ENCODE data around the gene GPR158.

GPR158 gene

DNA sequence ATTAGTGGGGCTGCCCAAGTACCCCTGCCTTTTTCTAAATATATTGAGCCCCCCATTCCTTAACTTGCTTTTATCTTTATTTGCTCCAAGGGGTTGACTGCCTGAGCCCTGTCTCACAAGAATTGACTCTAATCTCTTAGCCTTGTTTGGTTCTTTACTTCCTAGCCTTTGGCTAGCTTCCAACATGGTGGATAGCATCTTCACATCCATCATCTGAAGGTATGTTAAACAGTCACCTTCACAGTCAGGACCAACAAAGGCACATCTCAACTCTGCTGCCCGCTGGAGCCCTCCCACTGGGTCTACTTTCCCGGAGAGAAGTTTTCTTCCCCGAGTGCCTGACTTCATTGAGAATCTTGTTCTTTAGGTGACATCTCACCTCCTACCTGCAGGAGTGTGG is 329.5 kb downstream of the GPR158 start:
- DNase-seq (ENCODE audit: low read depth), result no peak

DNA sequence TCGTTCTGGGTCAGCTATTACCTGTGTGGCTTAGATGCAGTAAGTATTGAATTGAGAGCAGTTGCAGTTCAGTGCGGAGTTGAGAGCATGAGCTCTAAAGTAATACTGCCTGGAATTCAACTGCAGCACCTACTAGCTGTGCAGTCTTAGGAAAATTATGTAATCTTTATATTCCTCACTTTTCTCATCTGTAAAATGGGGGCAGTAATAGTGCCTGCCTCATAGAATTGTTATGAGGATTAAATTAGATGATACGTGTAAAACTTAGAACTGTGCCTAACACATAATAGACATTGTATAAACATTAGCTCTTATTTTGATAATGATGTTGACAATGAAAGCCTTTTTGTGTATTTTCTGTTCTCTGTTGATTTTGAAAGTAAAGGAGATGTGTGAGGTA is 330.0 kb downstream of the GPR158 start:
- no peak for DNase-seq (ENCODE audit: low read depth)

DNA sequence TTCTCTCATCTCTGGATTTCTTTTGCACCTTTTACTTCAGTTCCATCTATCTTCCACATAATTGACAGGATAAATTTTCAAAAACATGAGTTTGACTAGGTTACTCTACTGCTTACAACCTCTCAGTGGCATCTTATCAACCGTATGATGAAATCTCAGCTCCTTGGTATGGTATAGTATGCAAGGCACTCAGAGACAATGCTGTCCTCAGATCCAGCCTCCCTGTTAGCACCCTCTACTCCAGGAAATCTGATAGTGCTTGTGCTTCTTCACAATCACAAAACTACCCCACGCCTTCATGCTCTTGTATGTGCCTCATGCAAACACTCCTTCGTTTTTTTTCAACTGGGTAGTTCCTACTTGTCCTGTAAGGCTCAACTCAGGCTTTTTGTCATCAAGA is 330.7 kb downstream of the GPR158 start:
- DNase-seq (ENCODE audit: low read depth), result no peak

DNA sequence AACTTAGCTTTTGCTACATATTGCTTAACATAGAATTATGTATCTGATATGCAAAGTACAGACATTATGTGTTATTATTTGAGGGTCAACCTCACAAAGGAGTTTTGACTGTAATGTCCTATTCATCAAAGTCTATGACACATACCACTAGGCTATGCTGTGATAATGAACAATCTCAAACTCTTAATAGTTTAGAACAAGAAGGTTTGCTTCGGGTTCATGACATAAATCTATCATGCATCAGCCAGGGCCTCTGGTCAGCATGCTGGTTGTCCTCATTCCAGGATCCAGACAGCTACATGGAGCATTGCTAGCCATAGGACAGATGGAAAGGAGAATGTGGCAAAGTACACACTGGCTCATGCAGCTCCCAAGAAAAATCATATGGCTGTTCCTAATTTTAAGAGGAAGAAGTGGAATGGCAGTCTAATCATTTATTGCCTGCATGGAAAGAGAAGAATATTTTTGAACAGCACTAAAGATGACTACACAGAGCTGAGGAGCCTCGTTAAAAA is 332.1 kb downstream of the GPR158 start:
- no peak for DNase-seq (ENCODE audit: low read depth)

DNA sequence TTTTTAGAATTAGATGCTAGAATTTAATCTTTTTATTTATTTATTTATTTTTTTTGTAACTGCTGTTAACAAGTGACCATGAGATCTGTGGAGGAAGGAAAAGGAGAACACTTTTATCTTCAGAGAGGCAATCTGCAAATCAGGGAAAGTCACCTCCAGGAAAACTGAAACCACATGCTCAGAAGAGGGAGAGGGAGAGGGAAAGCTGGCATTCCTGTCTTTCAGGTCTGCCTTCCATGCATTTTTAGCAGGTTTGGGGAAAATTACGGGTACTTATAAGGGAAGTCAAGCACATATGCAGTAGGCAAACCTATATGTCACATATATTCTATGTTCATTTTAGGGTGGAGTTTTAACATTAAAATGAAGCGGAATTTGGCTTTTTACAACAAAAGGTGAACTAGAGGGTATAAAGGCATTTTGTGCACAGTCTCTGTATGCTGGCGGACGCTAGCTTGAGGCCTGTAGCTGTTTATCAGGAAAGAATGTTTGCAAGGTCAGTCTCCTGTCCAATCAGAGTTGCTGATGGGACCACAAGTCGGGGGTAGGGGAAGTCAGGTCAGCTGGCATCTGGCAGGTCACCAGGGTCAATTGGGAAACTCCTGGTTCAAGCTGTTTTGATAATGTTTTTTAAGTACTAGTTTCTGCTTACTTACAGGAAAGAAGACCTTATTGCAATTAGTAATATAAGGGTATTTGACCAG is 333.5 kb downstream of the GPR158 start:
- DNase-seq (ENCODE audit: low read depth), result no peak

DNA sequence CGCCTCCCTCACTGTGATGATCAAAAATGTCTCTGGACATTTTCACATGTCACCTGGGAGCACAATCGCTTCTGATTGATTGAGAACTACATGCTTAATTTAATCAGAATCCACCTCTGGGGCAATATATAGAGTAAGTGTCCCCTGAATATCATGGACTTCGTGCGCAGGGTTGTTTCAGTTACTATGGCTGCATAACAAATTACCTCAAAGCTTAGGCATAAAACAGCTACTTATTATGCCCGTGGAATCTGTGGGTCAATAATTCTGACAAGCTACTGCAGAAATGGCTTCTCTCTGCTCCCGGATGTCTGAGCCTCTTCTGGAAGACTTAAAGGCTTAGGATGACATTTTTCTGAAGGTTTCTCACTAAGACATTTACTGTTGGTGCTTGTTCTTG is 334.4 kb downstream of the GPR158 start:
- DNase-seq (ENCODE audit: low read depth), result no peak

DNA sequence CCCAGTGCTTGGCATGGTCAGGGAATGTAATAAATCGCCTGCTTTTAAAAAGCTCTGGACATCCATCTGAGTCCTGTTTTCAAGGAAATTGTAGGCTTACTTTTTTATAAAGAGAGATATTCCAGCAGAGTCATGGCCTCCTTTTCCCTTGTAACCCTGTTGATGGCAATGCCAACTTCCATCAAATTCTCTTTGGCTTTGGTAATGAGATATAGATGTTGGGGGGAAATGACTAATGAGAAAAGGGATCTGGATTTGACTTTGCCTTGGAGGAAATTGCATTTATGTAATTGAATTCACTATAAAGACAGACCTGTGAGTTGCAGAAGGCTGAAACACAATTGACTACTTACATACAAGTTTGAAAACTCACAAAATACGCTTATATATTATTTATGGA is 347.5 kb downstream of the GPR158 start:
- DNase-seq (ENCODE audit: low read depth), result no peak

DNA sequence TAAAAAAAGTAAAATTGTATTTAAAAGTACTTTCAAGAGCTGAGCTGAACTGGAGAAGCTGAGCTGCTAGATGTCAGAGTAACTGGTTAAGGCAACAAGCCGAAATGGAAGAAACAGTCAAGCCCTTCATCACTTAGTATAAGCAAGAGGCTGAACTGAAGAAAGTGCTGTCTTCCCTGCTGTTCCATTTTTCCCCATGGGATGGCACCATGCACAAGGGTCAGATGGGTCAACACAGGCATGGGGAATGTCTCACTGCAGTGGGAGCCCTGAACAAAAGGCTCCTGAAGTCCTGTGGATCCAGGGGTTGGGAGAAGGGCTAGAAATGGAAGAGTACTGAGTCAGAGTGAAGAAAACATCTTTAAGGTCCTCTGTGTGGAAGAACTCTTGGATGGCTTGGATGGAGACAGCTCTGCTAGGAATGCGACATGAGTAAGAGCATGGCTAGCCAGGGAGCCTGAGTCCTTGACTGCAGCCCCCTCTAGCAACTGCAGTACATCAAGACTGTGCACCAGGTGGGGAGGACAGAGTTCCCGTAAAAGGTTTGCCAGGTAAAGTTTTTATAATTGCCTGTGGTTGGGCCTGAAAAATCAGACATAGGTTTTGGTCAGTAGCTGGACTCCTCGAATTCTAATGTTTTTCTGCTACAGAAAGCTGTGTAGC is 348.3 kb downstream of the GPR158 start:
- DNase-seq (ENCODE audit: low read depth), result no peak

DNA sequence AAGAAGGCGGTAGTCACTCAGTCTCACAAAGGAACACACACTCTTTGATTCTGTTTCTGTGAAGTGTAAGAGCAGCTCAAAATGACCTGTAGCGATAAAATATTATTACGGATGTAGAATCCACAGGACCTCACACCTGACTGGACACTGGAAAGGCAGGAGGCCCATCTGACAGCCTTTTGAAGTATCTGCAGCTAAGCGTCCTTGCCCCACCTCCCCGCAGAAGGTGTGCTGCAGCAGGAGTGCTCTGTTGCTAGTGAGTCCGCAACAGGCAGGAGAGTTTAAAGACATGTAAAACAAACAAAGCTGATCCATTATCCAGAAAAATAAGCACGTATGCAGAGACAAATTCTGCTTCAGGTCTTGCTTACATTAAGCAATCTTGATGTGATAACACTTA is 355.5 kb downstream of the GPR158 start:
- DNase-seq (ENCODE audit: low read depth), result no peak

DNA sequence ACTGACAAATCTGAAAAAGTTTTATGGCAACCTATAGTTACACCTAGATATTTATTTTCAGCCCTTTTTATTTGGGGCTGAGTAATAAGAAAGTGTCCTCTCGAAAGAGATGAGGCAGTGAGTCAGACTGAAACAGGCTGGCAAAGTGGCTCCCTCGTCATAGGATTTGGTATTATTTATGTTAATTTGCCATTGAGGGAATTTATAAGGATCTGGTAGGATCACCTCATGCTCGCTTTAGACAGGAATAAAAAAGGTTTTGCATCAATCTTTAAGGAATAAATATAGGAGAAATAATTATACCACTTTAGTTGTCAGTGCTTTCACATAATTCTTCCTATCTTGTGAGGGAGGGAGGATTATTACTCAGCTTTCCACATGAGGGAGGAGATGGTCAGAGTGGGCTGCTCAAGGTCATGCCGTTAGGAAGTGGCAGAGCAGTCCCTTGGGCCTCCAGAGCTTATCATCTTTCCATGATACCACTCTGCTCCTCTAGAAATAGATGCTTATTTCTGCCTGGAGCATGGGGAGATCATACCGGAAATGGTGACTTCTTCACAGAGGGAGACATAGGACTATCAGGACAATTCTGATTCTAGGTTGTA is 356.8 kb downstream of the GPR158 start:
- no peak for DNase-seq (ENCODE audit: low read depth)

DNA sequence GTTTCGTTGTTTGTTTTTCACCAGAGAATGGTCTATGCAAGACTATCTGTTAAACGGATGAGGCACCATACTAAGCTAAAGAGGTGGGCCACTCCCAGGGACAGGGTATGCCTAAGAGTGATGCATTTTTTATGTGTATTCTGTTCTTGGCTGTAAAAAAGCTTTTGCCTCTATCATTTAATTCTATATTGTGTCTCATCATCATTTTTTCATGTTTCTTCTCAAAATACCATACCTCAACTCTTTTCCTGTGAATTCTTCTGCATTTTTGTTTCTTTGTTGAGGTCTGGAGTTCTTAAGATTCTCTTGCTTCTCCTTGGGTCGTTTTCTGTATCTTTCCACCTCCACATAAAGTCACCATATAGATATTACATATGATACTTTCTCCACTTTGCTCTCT is 357.4 kb downstream of the GPR158 start:
- DNase-seq (ENCODE audit: low read depth), result no peak

DNA sequence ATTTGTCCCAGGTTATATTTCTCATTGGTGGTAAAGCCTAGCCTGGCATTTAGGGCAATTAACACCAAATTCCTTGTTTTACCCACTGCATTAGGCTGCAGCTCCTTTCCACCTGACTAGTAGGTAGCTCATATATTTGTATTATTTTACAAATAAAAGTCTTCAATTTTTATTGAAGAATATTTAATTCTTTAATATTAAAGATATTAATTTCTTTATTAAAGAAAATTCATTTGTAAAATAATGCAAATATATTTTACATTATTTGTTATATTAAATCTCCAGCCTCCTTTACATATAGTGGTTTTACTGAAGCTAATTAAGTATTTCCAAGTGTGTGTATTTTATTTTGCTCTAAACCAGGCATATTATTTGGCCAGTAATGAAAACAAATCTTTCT is 361.2 kb downstream of the GPR158 start:
- DNase-seq (ENCODE audit: low read depth), result no peak

DNA sequence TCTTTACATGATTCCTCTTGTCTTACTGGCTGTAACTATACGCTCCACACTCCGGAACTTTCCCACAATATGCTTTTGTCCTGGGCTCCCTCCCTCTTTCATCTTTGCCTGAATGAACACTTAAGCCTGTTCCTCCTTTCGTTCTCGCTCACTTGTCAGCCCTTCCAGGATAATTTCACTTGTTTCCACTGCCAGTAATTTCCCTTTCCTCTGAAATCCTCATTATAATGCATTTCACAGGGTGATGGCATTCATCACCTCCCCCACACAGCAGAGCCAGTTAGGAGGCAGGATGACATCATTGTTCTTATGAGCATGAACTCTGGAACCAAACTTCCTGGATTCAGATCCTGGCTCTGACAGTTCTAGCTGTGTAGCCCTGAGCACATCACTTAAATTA is 372.6 kb downstream of the GPR158 start:
- no peak for DNase-seq (ENCODE audit: low read depth)

DNA sequence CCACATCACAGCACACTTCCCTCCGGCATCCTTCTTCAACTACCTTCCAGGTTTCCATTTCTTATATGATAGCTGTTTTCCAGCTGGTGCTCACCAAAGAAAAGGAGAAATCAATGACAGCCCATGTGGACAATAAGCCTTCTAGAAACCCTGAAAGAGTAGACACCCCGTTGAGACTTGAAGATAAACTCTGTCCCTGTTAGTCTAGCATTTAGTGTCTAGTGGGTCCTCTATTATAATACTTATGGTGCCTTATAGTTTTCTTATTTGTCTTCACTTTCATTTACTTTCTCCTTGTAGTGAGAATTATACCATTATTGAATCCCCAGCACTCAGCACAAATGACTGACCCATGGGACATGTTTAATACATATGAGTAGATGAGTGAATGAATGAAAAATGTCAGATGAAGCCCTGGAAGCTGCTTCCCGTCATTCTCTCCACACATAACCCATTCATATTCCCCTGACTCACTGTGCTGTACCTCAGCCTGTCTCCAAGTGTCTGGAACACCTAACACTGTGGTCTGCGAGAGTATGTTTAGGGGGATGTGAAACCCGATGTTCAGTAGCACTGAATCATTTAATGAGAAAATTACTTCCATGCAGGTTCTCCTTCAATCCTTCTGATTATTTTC is 377.6 kb downstream of the GPR158 start:
- no peak for DNase-seq (ENCODE audit: low read depth)

DNA sequence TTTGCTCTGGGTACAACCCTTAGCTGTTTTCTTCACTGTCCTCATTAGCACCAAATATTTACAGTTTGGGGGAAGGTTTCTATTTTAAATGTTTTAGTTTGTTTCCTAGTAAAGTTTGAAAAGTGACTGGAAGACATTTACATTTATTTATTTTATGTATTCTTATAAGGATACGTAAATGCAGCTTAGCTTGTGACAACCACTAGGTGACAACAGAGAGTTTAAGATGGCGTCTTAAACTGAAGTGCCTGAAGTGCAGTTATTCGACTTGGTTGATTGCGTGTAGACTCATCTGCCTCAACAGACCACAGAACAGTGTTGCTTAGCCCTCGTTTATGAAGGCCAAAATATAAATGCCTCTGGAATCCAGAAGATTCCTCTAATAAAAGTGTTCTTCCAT is 381.1 kb downstream of the GPR158 start:
- no peak for DNase-seq (ENCODE audit: low read depth)

DNA sequence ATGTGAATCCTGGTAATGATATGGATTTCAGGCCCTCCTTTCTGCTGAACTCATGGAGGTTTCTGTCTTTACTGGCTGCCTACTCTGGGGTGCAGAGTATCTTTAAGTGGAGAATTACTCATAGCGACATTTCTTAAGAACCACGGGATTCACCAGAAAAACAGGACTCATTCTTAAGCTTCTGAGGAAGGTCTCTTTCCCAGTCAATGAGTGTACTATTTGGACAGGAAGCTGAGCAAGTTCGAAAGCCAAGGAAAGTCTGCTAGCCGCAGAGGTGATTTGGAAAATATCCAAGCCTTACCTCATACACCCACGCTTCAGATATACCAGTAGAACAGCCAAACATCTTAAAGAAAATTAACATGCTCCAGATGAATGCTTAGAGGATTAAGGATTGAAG is 381.7 kb downstream of the GPR158 start:
- DNase-seq (ENCODE audit: low read depth), result no peak

DNA sequence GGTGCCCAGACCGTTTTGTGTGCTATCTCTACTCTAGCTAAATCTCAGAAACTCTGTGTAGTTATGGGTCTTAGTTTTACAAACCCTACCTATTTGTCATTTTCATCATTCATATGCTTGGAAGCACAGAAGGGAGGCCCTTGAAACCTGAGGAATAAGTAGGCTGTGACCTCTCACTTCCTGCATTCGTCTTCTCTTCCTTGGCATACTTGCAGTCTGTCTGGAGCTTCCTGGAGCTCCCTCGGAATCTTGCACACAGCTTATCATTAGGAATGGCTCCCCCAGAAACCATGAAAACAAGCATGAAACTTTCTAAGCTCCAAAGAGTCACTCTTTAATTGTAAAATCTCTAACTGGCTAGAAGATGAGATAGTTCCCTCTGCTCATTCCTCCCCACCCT is 382.3 kb downstream of the GPR158 start:
- DNase-seq (ENCODE audit: low read depth), result no peak

DNA sequence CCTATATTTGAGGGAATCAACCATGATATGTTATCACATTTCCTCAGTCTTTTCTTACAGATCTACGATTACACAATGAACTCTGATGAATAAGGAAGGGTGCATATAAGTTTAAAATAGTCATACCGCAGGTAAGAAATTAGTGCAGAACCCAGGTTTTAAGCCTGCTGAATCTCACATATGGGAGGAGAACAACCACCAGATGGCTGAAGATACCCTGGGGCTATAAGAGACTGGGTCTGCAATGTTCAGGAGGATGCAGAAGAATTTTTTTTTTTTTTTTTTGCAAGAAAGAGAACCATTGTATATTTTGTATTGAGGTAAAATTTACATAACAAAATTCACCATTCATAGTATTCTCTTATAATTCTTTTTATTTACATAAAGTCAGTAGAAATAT is 387.0 kb downstream of the GPR158 start:
- DNase-seq (ENCODE audit: low read depth), result no peak

DNA sequence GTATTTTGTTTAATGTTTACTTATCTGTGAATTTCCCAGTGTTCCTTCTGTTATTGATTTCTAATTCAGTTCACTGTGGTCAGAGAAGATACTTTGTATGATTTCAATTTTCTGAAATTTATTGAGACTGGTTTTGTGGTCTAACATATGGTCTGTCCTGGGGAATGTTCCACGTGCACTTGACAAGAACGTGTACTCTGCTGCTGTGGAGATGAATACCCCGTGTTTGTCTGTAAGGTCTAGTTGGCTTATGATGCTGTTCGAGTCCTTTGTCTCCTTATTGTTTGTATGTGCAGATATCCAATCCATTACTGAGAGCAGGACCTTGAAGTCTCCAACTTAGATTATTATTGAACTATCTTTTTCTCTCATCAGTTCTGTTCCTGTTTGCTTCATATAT is 387.7 kb downstream of the GPR158 start:
- no peak for DNase-seq (ENCODE audit: low read depth)

DNA sequence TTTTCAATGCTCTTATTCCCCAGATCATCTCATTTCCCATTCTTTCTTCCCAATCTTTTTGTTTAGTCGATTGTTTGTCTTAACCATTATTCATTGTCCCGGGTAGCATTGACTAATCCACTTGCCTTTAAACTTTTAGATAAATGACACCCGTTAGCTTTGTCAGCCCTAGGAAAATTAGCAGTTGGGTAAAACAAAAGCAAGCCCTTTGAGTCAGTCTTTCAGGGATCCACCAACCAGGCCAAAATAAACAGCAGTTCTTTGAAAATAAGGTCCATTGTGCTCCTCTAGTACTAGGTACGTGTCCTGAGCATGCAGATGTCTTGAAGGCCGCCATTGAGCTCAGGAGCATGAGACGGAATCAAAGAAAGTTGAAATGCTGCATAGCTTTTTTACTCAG is 389.6 kb downstream of the GPR158 start:
- DNase-seq (ENCODE audit: low read depth), result no peak

DNA sequence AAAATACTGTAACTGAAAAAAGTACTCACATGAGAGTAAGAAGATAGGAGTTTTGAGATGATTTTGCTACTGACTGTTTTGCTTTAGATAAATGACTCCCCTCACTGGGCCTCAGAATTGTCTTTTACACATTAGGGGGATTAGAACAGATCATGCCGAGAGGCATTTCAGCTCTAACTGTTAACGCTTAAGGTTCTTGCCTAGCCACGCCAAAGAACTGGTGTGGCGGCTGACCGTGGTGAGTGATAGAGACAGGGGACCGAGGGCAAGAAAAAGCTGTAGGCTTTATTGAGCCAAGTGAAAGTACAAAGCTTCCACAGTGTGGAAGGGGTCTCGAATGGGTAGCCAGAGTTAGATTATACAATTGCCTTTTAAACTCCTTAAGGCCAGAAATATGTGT is 390.8 kb downstream of the GPR158 start:
- no peak for DNase-seq (ENCODE audit: low read depth)

DNA sequence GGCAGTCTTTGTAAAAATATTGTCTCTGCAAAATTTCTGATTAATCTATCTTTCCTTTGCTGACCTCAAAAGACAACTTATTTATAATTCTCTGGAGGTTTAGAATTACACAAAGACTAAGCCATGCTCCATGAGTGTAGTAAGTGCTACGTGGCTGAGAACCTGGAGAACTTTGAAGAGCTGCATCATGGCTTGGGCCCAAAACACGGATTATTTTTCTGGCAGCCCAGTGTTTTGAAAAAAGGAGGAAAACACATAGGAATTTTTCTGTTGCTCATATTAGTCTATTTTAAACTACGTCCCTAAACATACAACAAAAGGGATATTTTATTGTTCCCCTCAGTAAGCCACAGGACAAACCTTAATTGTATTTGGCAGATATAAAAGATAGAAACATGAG is 398.5 kb downstream of the GPR158 start:
- no peak for DNase-seq (ENCODE audit: low read depth)

DNA sequence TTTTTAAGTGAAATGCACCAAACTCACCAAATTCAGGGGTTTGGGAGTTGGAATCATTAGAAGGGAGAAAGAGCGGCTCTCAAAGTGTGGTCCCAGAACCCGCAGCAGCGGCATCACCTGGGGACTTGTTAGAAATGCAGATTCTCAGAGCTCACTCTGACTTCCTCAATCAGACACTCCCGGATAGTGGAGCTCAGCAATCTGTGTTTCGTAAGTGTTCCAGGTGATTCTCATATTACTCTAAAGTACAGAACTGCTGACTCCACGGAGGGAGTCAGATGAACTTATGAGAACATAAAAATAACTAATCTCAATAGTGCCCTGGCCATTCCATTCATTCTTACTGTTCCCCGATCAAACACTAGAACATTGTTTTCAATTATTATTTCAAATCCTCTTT is 400.5 kb downstream of the GPR158 start:
- no peak for DNase-seq (ENCODE audit: low read depth)

Data from HS-27A (cell line).